NCI-H446 (cell line): Measurements from ENCODE around the gene CRPPA.
"Not testable (repeated sequence)": the region's sequence is repeated elsewhere in the genome, so short reads cannot be mapped to it uniquely, and the experiment has no call there.

Experiments used
- DNase-seq, 2 experiments: peaks; one replicate each; lab custom pipeline; 2025; lab: John Stamatoyannopoulos, UW

Gene CRPPA

GRCh38 chr7:16397501-16398145 lies 23.7 kb downstream of the CRPPA start:
- no peak for DNase-seq

GRCh38 chr7:16396766-16397500 lies 24.4 kb downstream of the CRPPA start:
- DNase-seq, result no peak

DNA sequence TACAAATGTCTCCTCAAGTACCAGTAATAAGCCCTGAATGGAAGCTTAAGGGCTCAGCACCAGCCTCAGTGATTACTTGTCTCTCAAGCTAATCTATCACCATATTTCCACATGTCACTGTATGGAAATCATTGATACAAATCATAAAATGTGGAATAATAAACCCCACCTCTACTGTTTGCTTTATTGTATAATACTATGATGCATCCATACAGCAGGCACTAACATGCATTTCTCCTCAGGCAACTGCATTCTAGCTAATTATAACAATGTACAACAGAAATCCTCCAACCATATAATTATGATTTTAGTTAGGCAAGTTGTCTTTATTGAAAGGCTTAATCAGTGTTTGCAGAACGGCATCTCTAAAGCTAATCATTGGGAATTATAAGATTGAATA lies 26.2 kb downstream of the CRPPA start:
- no peak for DNase-seq

DNA sequence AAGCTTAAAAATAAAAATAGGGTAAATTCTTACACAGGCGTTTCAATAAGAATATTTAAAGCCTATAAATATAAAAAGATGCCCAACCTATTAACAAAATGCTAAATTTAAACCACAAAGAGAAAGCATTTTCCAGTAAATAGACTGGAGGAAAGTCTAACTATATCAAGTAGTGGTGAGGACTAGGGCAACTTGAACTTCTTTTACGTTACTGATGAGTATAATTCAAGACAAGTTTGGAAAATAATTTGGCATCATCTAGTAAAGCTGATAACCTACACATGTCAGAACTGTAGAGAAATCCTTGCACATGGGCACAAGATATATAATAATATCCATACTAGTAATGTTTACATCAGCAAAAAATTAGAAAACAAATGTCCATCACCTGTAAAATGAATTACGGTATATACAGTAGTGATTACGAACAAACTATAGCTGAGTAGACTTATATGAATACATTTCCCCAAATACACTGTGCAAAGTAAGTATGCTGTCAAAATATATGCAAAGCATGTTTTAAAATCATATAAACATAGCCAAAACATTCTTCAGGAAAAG lies 27.4 kb downstream of the CRPPA start:
- no peak for DNase-seq

DNA sequence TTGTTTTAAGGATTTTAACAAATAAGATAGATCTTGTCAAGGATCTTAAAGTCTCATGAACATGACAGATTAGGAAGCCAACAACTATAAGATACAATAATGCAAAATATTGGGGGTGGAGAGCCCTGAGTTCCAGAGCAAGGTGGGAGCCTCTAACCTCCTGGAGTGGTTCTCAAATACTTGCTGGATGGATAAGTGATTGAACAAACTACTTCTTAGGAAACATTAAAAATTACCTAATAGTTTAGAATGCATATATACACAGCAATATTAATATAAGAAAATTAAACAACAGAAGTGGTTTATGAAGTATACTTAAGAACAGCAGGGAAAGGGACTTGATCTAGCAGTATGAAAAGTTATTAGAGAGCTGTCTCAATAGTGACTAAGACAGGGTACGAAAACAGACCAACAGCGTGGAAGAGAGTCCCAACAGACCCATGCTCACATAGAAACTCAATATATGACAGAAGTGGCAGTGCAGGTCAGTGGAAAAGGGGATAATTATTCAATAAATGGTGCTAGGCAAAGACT lies 28.3 kb downstream of the CRPPA start:
- no peak for DNase-seq

DNA sequence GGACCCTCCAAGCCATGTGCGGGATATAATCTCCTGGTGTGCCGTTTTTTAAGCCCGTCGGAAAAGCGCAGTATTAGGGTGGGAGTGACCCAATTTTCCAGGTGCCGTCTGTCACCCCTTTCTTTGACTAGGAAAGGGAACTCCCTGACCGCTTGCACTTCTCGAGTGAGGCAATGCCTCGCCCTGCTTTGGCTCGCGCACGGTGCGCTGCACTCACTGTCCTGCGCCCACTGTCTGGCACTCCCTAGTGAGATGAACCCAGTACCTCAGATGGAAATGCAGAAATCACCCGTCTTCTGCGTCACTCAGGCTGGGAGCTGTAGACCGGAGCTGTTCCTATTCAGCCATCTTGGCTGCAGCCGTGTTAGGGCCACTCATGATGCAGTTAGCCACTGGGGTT lies 37.6 kb downstream of the CRPPA start:
- DNase-seq, result not testable (repeated sequence)

- not testable (repeated sequence) for DNase-seq
These were observed 38.2 kb downstream of the CRPPA start for GRCh38 chr7:16383103-16383502.
